HepG2 (cell line): ENCODE measurements around the gene PHACTR1. TPM values are rescaled to one million over a fixed set of nuclear protein-coding genes. Genes with fewer than 3 reads are reported as not detected.

Experiments used
- ELK4 ChIP-seq: sonication (generic); formaldehyde crosslinking; IDR thresholded peaks from 2 replicates; pipeline ENCODE4 v1.9.0; 2021; ENCODE audit warnings: missing genetic modification reagents, borderline replicate concordance
- HNF1A ChIP-seq, 2 experiments: sonication (generic) in 1 of 2; formaldehyde crosslinking in 1 of 2; IDR thresholded peaks; 2 replicates each; pipeline versions ENCODE4 v1.4.0 to v1.6.1; 2016 to 2020; ENCODE audit warnings: borderline replicate concordance in 1 of 2, low read depth in 1 of 2, mild to moderate bottlenecking in 1 of 2, missing genetic modification reagents in 1 of 2
- PAX8 ChIP-seq: sonication (generic); formaldehyde crosslinking; IDR thresholded peaks from 2 replicates; pipeline ENCODE4 v1.8.0; 2022; ENCODE audit warnings: mild to moderate bottlenecking, missing genetic modification reagents, borderline replicate concordance
- RNF219 ChIP-seq: sonication (generic); formaldehyde crosslinking; IDR thresholded peaks from 2 replicates; pipeline ENCODE4 v1.5.0; 2020; ENCODE audit warnings: mild to moderate bottlenecking, missing genetic modification reagents
- polyA plus RNA-seq, 8 experiments: library from polyadenylated mRNA; depleted of rRNA in 3 of 8; stranded (reverse) in 7 of 8; unstranded in 1 of 8; fragments of >200 nt; fragmentation: Illumina TruSeq in 4 of 8; extraction: Trizol in 4 of 8; gene quantifications; 2 replicates each; pipeline versions ENCODE4 v1.2.1 to v1.2.3, GENCODE V29; 2011 to 2016; ENCODE audit warnings: low read depth in 4 of 8, missing spikeins in 1 of 8, mixed read lengths in 1 of 8; ENCODE audit not compliant: insufficient read depth in 1 of 8
- total RNA-seq, 5 experiments: library from RNA; depleted of rRNA; stranded (reverse); fragments of >200 nt; fragmentation: Illumina TruSeq; extraction: Trizol; gene quantifications; 2 replicates each; pipeline ENCODE4 v1.2.3, GENCODE V29; 2016; ENCODE audit warnings: low read depth in 1 of 5

PHACTR1 gene
- total and polyA plus RNA-seq, 2 of the 13 experiments (the other 11 are each of a cell fraction or from before 2014, with no cell fraction given), result 0.09 TPM; not detected in 1

DNA sequence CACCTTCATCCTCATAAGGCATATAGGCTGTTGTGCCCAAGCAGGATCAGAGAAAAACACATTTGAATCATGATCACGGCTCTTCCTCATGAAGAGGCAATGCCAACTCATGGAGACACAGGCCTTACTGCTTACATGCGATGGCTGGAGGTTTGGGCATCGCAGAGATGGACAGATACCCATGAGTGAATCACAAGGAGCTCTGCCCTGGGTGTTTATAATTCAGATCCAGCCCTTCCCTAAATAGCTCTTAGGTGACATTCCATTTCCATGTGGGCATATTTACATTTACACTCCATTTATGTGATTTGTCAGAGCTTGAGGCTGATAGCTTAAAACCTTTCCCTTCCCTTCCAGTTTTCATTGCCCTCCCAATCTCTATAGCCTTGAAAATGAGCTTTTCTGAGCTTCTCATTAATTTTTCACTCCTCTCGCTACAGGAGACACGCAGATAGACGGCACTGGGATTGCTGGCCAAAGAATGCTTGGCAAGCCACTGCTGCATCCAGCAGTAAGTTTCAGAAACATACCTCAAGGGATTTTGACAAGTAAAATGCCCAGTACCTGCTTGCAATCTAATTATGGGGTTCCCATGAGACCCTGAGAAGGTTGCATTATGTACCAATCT, 362.6 kb downstream of the PHACTR1 start (continued):
- TF ChIP-seq HNF1A (IDR thresholded peaks at IDR 0.05; ENCODE audit: low read depth), result no peak
- no peak for TF ChIP-seq HNF1A (CRISPR knock-in tag; IDR thresholded peaks at IDR 0.05; ENCODE audit: borderline replicate concordance)
- no peak for TF ChIP-seq ELK4 (CRISPR knock-in tag)
- no peak for TF ChIP-seq RNF219 (CRISPR knock-in tag)
- TF ChIP-seq PAX8 (CRISPR knock-in tag), result no peak
